T-cell (primary cell): Measurements from ENCODE around the gene SMIM14. TPM values are rescaled to one million over a fixed set of nuclear protein-coding genes. Genes with fewer than 3 reads are reported as not detected.

Experiments used
- ATAC-seq, 4 experiments: fragments of 200-7000 bp in 3 of 4; fragments of 150-1000 bp in 1 of 4; cut with Tn5 transposase; replicated peaks in 1 of 4; 1 replicate in 3 of 4; 2 replicates in 1 of 4; pipeline ENCODE4 v1.10.0; 2021; ENCODE audit warnings: moderate library complexity in 3 of 4, mild to moderate bottlenecking in 2 of 4, moderate number of reproducible peaks in 1 of 4
- CTCF ChIA-PET, 2 donors: fragments of 300-600 bp; sonication (Branson Sonifier 250); formaldehyde crosslinking; loops; one replicate each; lab custom pipeline; 2022; ENCODE audit warnings: antibody characterized with exemption in 2 of 2; lab: Charles Lee
- POLR2A ChIA-PET, 2 donors: fragments of 300-600 bp; sonication (Branson Sonifier 250); formaldehyde crosslinking; loops; one replicate each; lab custom pipeline; 2022; ENCODE audit warnings: antibody characterized with exemption in 2 of 2; lab: Charles Lee
- DNase-seq, 35 experiments: peaks; one replicate each; pipeline versions ENCODE4 v3.0.0 to v3.0.0-alpha.2; 2013 to 2023
- H3K27ac ChIP-seq: one replicate; pipeline ENCODE4 v1.5.1; 2013; ENCODE audit warnings: low read length
- H3K27me3 ChIP-seq, 2 experiments: replicated peaks in 1 of 2; 1 replicate in 1 of 2; 2 replicates in 1 of 2; pipeline versions ENCODE4 v1.6.1 to v1.7.0; 2013; ENCODE audit warnings: low read length in 1 of 2, mixed read lengths in 1 of 2; ENCODE audit not compliant: control insufficient read depth in 2 of 2, insufficient read depth in 2 of 2; ENCODE audit errors: extremely low read depth in 1 of 2
- H3K36me3 ChIP-seq, 2 donors: 1 replicate in 1 of 2; 2 replicates in 1 of 2; pipeline versions ENCODE4 v1.6.1 to v1.7.0; 2013; ENCODE audit warnings: low read length in 1 of 2; ENCODE audit not compliant: control insufficient read depth in 2 of 2, insufficient read depth in 1 of 2; ENCODE audit errors: extremely low read depth in 1 of 2
- H3K4me1 ChIP-seq, 2 experiments: 1 replicate in 1 of 2; 2 replicates in 1 of 2; pipeline versions ENCODE4 v1.6.1 to v1.7.0; 2013; ENCODE audit warnings: low read length in 2 of 2, mixed read lengths in 1 of 2; ENCODE audit not compliant: insufficient read depth in 2 of 2, control insufficient read depth in 1 of 2; ENCODE audit errors: extremely low read depth in 1 of 2
- H3K4me3 ChIP-seq, 2 donors: 1 replicate in 1 of 2; 2 replicates in 1 of 2; pipeline versions ENCODE4 v1.5.1 to v1.7.0; 2013; ENCODE audit warnings: mild to moderate bottlenecking in 2 of 2, low read length in 1 of 2, moderate library complexity in 1 of 2; ENCODE audit not compliant: control insufficient read depth in 1 of 2; ENCODE audit errors: extremely low read depth in 1 of 2
- H3K9me3 ChIP-seq: 2 replicates; pipeline ENCODE4 v1.7.0; 2013
- H3K27ac Mint-ChIP-seq, 2 donors: one replicate each; pipeline ENCODE4 v1.8.0; 2020 to 2021; ENCODE audit warnings: mild to moderate bottlenecking in 2 of 2, mixed read lengths in 2 of 2
- H3K27me3 Mint-ChIP-seq, 2 donors: one replicate each; pipeline ENCODE4 v1.8.0; 2021 to 2022; ENCODE audit warnings: mixed read lengths in 2 of 2
- H3K36me3 Mint-ChIP-seq: one replicate; pipeline ENCODE4 v1.8.0; 2021; ENCODE audit warnings: mixed read lengths
- H3K4me1 Mint-ChIP-seq, 3 donors: one replicate each; pipeline ENCODE4 v1.8.0; 2020 to 2022; ENCODE audit warnings: mixed read lengths in 3 of 3, mild to moderate bottlenecking in 1 of 3
- H3K4me3 Mint-ChIP-seq, 3 donors: one replicate each; pipeline ENCODE4 v1.8.0; 2020 to 2022; ENCODE audit warnings: mild to moderate bottlenecking in 3 of 3, mixed read lengths in 3 of 3, moderate library complexity in 3 of 3
- H3K9me3 Mint-ChIP-seq, 3 donors: one replicate each; pipeline ENCODE4 v1.8.0; 2020 to 2022; ENCODE audit warnings: mixed read lengths in 3 of 3
- WGBS: methylation state at CpG from one replicate; pipeline ENCODE4 v1.1.5; 2013; ENCODE audit warnings: missing lambda C conversion rate; ENCODE audit not compliant: insufficient coverage; 5-methylcytosine and 5-hydroxymethylcytosine counted together
- total RNA-seq, 35 experiments: library from RNA in 6 of 35; stranded (reverse) in 6 of 35; fragments of 120-200 nt in 1 of 35; gene quantifications; one replicate each; pipeline versions ENCODE4 v1.2.1 to v1.2.4 and lab custom pipeline; 2013 to 2026

Gene SMIM14
- total RNA-seq, 5 donors from 2014 or later (not counting 1 experiment from before 2014, with no cell fraction given) = 4.8 to 17.2 (median 15.5) TPM

DNA sequence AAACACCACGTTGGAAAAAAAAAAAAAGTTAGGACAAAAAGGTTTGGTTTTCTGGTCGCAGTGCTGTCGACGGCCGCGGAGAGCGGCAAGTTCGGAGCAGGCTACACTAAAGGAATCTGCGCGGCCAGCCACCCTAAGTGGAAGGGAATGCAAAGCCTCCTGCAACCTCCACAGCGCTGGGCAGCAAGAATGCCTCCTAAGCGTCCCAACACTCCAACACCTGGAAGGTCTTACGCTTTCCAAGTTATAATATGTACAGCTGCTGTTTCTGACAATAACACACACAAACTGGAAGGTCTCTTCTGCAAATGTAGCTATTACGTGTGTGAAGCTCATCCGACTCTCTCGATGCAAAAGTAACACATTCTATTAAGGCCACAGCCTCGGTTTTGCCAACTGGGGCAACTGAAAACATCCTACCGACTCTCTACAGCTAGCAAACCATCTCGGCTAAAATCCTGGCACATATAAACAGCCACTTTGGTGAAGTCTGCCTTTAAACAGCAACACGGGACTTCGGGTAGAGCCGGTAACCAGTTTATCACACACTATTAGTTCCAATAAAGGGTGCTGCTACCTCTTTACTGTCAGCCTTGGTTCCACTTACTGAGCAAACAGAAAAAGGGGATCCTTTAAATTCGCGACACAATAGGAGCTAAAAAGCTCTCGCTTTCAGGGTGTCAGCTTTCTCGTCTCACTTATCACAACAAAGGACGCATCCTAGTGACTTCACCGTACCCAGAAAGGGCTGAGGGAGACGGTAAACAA is 895 bp downstream of the SMIM14 start:
- no peaks in the 10 kb centered on the region for H3K27me3 Mint-ChIP-seq
- DNase-seq = peak in 28 of 35 experiments; percentile 2 to 61 (median 14)
- no peaks in the 10 kb centered on the region for H3K27me3 ChIP-seq
- H3K36me3 ChIP-seq = no peaks in the 10 kb centered on the region
- no peaks in the 10 kb centered on the region for H3K9me3 ChIP-seq
- H3K4me3 ChIP-seq = peak overlapping the region; percentile 85 to 86
- no peaks in the 10 kb centered on the region for H3K36me3 Mint-ChIP-seq
- H3K4me3 Mint-ChIP-seq = peak overlapping the region; percentile 90 to 93 (median 93)
- ATAC-seq = peak; percentile 17 to 42 (median 30)
- peaks cover 42 to 49% (median 43%) of the 10 kb centered on the region in 3 donors for H3K4me1 Mint-ChIP-seq
- peak overlapping the region; percentile 90 to 95 for H3K27ac Mint-ChIP-seq
- CTCF ChIA-PET = interaction anchor here (0.8 to 1.6 kb wide), 4 partner anchors 60 to 340 kb away, joined by 3 to 5 read pairs (median 5); partner anchors contain the start of genes UBE2K (in 1 of the 2) and UGDH (in 1 of the 2)
- POLR2A ChIA-PET = interaction anchor here in 1 of 2 donors (0.5 to 1.2 kb wide), 3 partner anchors 110 to 429 kb away, joined by 4 to 15 read pairs (median 5); partner anchors contain the start of gene UGDH
- H3K9me3 Mint-ChIP-seq = no peaks in the 10 kb centered on the region
- peak overlapping the region; percentile 68 for H3K27ac ChIP-seq
- WGBS = 9% methylated on average over 22 of the region's 29 CpGs
- H3K4me1 ChIP-seq = peaks cover 8 to 19% of the 10 kb centered on the region in 2 experiments

DNA sequence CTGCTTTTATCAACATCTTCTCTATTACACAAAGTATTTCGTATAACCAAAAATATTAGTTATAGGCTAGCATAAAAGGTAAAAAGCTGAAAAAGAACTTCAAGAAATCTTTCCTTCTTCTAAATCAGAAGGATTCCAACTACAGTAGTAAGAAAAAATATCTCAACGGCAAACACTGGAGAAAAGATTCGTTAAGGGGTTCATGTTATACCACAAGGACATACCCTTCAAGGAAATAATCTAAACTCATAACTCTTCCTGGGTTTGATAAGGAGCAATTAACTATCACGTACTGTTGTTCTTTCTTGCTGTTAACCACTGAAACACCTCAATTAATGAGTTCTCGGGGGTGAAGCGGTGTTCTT is 1.5 kb downstream of the SMIM14 start:
- Histone ChIP-seq H3K27ac (peak overlapping the region; percentile 68), H3K4me3 (peak overlapping the region in 1 of 2 donors; percentile 86), H3K9me3 (no peaks in the 10 kb centered on the region), H3K4me1 (peaks cover 8 to 19% of the 10 kb centered on the region in 2 experiments), H3K36me3 (no peaks in the 10 kb centered on the region), H3K27me3 (no peaks in the 10 kb centered on the region)
- ATAC-seq (no peak), DNase-seq (no peak)
- H3K27ac Mint-ChIP-seq = peak overlapping the region; percentile 90 to 95
- CTCF ChIA-PET = interaction anchor here in 1 of 2 donors (1.6 kb wide), 2 partner anchors 61 to 110 kb away, joined by 5 read pairs; partner anchors contain the start of genes UBE2K and UGDH
- peaks cover 42 to 49% (median 43%) of the 10 kb centered on the region in 3 donors for H3K4me1 Mint-ChIP-seq
- 27% methylated on average over 2 of the region's 6 CpGs for WGBS
- peak overlapping the region; percentile 90 to 93 (median 93) for H3K4me3 Mint-ChIP-seq
- no peaks in the 10 kb centered on the region for H3K9me3 Mint-ChIP-seq
- H3K36me3 Mint-ChIP-seq = no peaks in the 10 kb centered on the region
- no peaks in the 10 kb centered on the region for H3K27me3 Mint-ChIP-seq
- POLR2A ChIA-PET = interaction anchor here in 1 of 2 donors (0.5 to 1.2 kb wide), 3 partner anchors 110 to 429 kb away, joined by 4 to 15 read pairs (median 5); partner anchors contain the start of gene UGDH

DNA sequence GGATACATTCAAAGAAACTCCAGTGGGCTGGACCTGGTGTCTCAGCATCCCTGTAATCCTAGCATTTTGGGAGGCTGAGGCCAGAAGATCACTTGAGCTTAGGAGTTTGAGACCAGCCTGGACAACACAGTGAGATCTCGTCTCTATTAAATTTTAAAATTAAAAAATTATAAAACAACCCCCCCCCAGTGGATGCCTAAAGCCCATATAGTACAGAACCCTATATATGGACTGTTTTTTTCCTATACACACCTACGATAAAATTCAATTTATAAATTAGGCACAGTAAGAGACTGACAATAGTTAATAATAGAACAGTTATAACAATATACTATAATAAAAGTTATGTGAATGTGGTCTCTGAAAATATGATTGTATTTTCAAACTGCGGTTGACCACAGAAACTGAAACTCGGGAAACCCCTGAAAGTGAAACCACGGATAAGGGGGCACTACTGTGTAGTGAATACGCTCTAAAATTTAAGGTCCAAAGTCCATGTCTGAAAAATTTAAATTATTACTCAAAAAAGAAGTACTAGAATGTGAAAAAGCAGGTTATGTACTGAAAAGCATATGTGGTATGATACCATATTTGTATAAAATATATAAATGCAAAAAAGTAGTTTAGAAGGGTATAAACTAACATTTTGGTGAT is 2.0 kb downstream of the SMIM14 start:
- no peaks in the 10 kb centered on the region for H3K27me3 ChIP-seq
- peak overlapping the region; percentile 68 for H3K27ac ChIP-seq
- H3K4me1 ChIP-seq = peaks cover 8 to 19% of the 10 kb centered on the region in 2 experiments
- Mint-ChIP-seq H3K9me3 (no peaks in the 10 kb centered on the region), H3K4me3 (peak overlapping the region; percentile 90 to 93 (median 93)), H3K27me3 (no peaks in the 10 kb centered on the region), H3K27ac (peak overlapping the region; percentile 90 to 95), H3K4me1 (peaks cover 42 to 49% (median 43%) of the 10 kb centered on the region in 3 donors), H3K36me3 (no peaks in the 10 kb centered on the region)
- no CpG with 5 or more reads among the region's 6 CpGs for WGBS
- H3K36me3 ChIP-seq = no peaks in the 10 kb centered on the region
- no peak overlapping the region for H3K4me3 ChIP-seq
- CTCF ChIA-PET = no interaction called here
- DNase-seq = peak in 1 of 35 experiments; percentile 60
- no peaks in the 10 kb centered on the region for H3K9me3 ChIP-seq
- POLR2A ChIA-PET = no interaction called here
- ATAC-seq = no peak

GRCh38 chr4:39635023-39635422 is 3.6 kb downstream of the SMIM14 start:
- H3K4me1 ChIP-seq = peaks cover 8 to 18% of the 10 kb centered on the region in 2 experiments
- no peak overlapping the region for H3K4me3 ChIP-seq
- no peaks in the 10 kb centered on the region for H3K27me3 ChIP-seq
- H3K27ac Mint-ChIP-seq = peak overlapping the region; percentile 76 to 95
- ChIA-PET CTCF (interaction anchor here (0.6 kb wide), 2 partner anchors 60 to 163 kb away, joined by 6 to 12 read pairs; no protein-coding TSS in a partner anchor), POLR2A (no interaction called here)
- no peaks in the 10 kb centered on the region for H3K27me3 Mint-ChIP-seq
- 100% methylated on average over 1 of the region's 1 CpG for WGBS
- ATAC-seq (no peak), DNase-seq (no peak)
- H3K4me3 Mint-ChIP-seq = no peak overlapping the region
- H3K36me3 Mint-ChIP-seq = no peaks in the 10 kb centered on the region
- peaks cover 38 to 43% (median 43%) of the 10 kb centered on the region in 3 donors for H3K4me1 Mint-ChIP-seq
- no peaks in the 10 kb centered on the region for H3K9me3 ChIP-seq
- no peak overlapping the region for H3K27ac ChIP-seq
- no peaks in the 10 kb centered on the region for H3K9me3 Mint-ChIP-seq
- no peaks in the 10 kb centered on the region for H3K36me3 ChIP-seq

GRCh38 chr4:39631700-39632079 is 7.0 kb downstream of the SMIM14 start:
- ChIA-PET POLR2A (interaction anchor here (0.6 kb wide), 2 partner anchors 119 to 890 kb away, joined by 3 read pairs; no protein-coding TSS in a partner anchor), CTCF (interaction anchor here in 1 of 2 donors (0.5 kb wide), 1 partner anchor 10 kb away, joined by 5 read pairs; no protein-coding TSS in a partner anchor)

GRCh38 chr4:39627413-39627812 is 11.3 kb downstream of the SMIM14 start:
- 100% methylated on average over 1 of the region's 2 CpGs for WGBS
- H3K36me3 Mint-ChIP-seq = peaks cover 13% of the 10 kb centered on the region
- H3K9me3 Mint-ChIP-seq = no peaks in the 10 kb centered on the region
- H3K4me1 Mint-ChIP-seq = peaks cover 0 to 15% (median 4%) of the 10 kb centered on the region in 3 donors
- Histone ChIP-seq H3K36me3 (peaks cover 0 to 4% of the 10 kb centered on the region in 2 donors), H3K27me3 (no peaks in the 10 kb centered on the region), H3K27ac (no peak overlapping the region), H3K4me1 (no peaks in the 10 kb centered on the region), H3K4me3 (no peak overlapping the region), H3K9me3 (no peaks in the 10 kb centered on the region)
- H3K4me3 Mint-ChIP-seq = no peak overlapping the region
- POLR2A ChIA-PET = no interaction called here
- DNase-seq = no peak
- ATAC-seq = no peak
- no peak overlapping the region for H3K27ac Mint-ChIP-seq
- no peaks in the 10 kb centered on the region for H3K27me3 Mint-ChIP-seq
- CTCF ChIA-PET = no interaction called here

More at GRCh38 chr4:39631700-39632079, 7.0 kb downstream of the SMIM14 start:
- no peaks in the 10 kb centered on the region for H3K27me3 ChIP-seq
- no peaks in the 10 kb centered on the region for H3K9me3 Mint-ChIP-seq
- no peak overlapping the region for H3K4me3 Mint-ChIP-seq
- H3K27ac Mint-ChIP-seq = no peak overlapping the region
- peaks cover 0 to 3% of the 10 kb centered on the region in 2 experiments for H3K4me1 ChIP-seq
- H3K36me3 Mint-ChIP-seq = peaks cover 7% of the 10 kb centered on the region
- no peak overlapping the region for H3K27ac ChIP-seq
- ATAC-seq (no peak), DNase-seq (no peak)
- no peaks in the 10 kb centered on the region for H3K9me3 ChIP-seq
- H3K4me3 ChIP-seq = no peak overlapping the region
- no peaks in the 10 kb centered on the region for H3K27me3 Mint-ChIP-seq
- H3K36me3 ChIP-seq = peaks cover 0 to 4% of the 10 kb centered on the region in 2 donors
- no CpG with 5 or more reads among the region's 1 CpG for WGBS
- peaks cover 19 to 27% (median 19%) of the 10 kb centered on the region in 3 donors for H3K4me1 Mint-ChIP-seq
